HL-60 (cell line): ENCODE data around the gene MED13L.

ENCODE experiments used
- DNase-seq, 2 experiments: peaks; one replicate each; pipeline ENCODE4 v3.0.0-alpha.2; 2010 to 2020; ENCODE audit warnings: low read depth in 1 of 2, low spot score in 1 of 2
- H3K27ac ChIP-seq: fragments of 250-450 bp; sonication (Bioruptor Pico); replicated peaks from 2 replicates; pipeline ENCODE4 v1.5.1; 2020; ENCODE audit warnings: mild to moderate bottlenecking, moderate library complexity
- H3K27me3 ChIP-seq: fragments of 250-450 bp; sonication (Bioruptor Pico); 2 replicates; pipeline ENCODE4 v1.5.1; 2021; ENCODE audit warnings: mild to moderate bottlenecking, moderate library complexity; ENCODE audit not compliant: insufficient read depth, poor library complexity, severe bottlenecking
- H3K4me3 ChIP-seq: replicated peaks from 2 replicates; pipeline ENCODE4 v1.5.1; 2011; ENCODE audit warnings: mild to moderate bottlenecking, control low read depth, low read length; ENCODE audit not compliant: insufficient read depth
- GABPA ChIP-seq: IDR thresholded peaks from 2 replicates; pipeline ENCODE4 v1.6.1; 2012; ENCODE audit warnings: low read depth
- POLR2AphosphoS5 ChIP-seq: IDR thresholded peaks from 2 replicates; pipeline ENCODE4 v1.6.1; 2012; ENCODE audit warnings: low read depth
- SPI1 ChIP-seq: IDR thresholded peaks from 2 replicates; pipeline ENCODE4 v1.6.1; 2012; ENCODE audit warnings: low read depth, mild to moderate bottlenecking, borderline replicate concordance
- TF ChIP-seq, protein P1 (sequence below): IDR thresholded peaks from 2 replicates; pipeline ENCODE4 v1.6.1; 2012; ENCODE audit warnings: low read depth; ENCODE audit not compliant: insufficient replicate concordance
- TF ChIP-seq, protein P2 (sequence below): IDR thresholded peaks from one replicate; pipeline ENCODE4 v1.5.1; 2011; ENCODE audit warnings: low read length, control low read depth, inconsistent platforms; ENCODE audit not compliant: insufficient read depth

The MED13L gene

DNA sequence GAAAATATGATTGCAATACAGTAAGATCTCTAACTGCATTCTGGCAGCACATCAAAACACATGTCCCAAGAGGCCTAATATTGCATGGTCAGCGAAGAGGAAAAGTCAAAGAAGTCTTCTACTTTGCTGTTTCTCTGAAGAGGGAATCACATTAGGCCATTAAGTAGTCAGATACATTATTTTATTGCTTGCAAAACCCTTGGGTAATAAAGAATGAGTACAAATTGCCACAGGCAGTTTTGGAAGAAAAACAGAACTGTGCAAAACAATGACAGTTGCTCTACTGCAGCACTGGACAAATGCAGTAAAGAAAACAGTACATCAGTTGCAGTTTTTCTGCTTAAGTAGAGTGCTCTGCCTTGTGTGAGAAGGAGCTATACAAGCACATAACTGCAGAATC lies 211.9 kb downstream of the MED13L start:
- no peak for DNase-seq
- TF ChIP-seq GABPA (no peak), POLR2AphosphoS5 (no peak), SPI1 (no peak)
- TF ChIP-seq, protein P1, sequence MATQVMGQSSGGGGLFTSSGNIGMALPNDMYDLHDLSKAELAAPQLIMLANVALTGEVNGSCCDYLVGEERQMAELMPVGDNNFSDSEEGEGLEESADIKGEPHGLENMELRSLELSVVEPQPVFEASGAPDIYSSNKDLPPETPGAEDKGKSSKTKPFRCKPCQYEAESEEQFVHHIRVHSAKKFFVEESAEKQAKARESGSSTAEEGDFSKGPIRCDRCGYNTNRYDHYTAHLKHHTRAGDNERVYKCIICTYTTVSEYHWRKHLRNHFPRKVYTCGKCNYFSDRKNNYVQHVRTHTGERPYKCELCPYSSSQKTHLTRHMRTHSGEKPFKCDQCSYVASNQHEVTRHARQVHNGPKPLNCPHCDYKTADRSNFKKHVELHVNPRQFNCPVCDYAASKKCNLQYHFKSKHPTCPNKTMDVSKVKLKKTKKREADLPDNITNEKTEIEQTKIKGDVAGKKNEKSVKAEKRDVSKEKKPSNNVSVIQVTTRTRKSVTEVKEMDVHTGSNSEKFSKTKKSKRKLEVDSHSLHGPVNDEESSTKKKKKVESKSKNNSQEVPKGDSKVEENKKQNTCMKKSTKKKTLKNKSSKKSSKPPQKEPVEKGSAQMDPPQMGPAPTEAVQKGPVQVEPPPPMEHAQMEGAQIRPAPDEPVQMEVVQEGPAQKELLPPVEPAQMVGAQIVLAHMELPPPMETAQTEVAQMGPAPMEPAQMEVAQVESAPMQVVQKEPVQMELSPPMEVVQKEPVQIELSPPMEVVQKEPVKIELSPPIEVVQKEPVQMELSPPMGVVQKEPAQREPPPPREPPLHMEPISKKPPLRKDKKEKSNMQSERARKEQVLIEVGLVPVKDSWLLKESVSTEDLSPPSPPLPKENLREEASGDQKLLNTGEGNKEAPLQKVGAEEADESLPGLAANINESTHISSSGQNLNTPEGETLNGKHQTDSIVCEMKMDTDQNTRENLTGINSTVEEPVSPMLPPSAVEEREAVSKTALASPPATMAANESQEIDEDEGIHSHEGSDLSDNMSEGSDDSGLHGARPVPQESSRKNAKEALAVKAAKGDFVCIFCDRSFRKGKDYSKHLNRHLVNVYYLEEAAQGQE = no peak
- TF ChIP-seq, protein P2, sequence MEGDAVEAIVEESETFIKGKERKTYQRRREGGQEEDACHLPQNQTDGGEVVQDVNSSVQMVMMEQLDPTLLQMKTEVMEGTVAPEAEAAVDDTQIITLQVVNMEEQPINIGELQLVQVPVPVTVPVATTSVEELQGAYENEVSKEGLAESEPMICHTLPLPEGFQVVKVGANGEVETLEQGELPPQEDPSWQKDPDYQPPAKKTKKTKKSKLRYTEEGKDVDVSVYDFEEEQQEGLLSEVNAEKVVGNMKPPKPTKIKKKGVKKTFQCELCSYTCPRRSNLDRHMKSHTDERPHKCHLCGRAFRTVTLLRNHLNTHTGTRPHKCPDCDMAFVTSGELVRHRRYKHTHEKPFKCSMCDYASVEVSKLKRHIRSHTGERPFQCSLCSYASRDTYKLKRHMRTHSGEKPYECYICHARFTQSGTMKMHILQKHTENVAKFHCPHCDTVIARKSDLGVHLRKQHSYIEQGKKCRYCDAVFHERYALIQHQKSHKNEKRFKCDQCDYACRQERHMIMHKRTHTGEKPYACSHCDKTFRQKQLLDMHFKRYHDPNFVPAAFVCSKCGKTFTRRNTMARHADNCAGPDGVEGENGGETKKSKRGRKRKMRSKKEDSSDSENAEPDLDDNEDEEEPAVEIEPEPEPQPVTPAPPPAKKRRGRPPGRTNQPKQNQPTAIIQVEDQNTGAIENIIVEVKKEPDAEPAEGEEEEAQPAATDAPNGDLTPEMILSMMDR = no peak
- Histone ChIP-seq H3K27me3 (no peaks in the 10 kb centered on the region), H3K27ac (no peak overlapping the region), H3K4me3 (no peak overlapping the region)

DNA sequence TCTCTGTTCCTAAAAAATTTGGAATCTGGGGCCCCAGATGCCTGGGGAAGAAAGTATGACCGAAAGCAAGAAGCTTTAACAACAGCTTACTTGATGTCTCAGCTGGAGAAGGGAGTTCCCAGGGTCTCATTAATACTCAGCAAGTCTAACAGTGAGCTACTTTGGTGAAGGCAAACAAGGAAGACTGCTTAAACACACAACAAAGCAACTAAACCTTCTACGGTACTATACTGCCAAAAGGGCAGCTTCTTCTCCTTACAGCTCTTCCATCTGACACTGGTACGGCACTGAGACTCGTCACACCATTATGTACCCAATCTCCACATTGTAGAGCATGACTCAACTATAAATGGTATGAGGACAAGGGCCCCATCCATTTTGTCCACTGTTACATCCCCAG lies 213.0 kb downstream of the MED13L start:
- no peak for DNase-seq
- Histone ChIP-seq H3K27me3 (no peaks in the 10 kb centered on the region), H3K4me3 (no peak overlapping the region), H3K27ac (no peak overlapping the region)
- TF ChIP-seq, protein P1 = no peak
- TF ChIP-seq, protein P2 = no peak
- no peak for TF ChIP-seq POLR2AphosphoS5
- TF ChIP-seq GABPA = no peak
- TF ChIP-seq SPI1 = no peak

DNA sequence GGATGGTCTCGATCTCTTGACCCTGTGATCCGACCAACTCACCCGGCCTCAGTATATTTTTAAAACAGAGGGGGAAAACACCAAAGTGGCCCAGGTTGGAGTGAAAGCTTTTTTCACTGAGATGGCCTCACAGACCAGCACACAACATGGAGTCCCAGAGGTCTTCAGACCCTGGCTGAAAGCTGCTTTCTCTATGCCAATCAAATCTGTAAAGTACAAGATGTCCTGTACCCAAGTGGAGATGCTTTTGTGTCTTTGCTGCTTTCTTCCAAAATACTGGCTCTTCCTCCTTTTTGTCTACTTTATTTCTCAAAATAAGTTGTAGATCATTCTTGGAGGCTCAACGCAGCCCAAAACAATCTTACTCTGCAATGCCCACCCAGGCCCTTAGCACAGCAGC lies 214.8 kb downstream of the MED13L start:
- Histone ChIP-seq H3K27me3 (no peaks in the 10 kb centered on the region), H3K4me3 (no peak overlapping the region), H3K27ac (no peak overlapping the region)
- no peak for DNase-seq
- no peak for TF ChIP-seq GABPA

DNA sequence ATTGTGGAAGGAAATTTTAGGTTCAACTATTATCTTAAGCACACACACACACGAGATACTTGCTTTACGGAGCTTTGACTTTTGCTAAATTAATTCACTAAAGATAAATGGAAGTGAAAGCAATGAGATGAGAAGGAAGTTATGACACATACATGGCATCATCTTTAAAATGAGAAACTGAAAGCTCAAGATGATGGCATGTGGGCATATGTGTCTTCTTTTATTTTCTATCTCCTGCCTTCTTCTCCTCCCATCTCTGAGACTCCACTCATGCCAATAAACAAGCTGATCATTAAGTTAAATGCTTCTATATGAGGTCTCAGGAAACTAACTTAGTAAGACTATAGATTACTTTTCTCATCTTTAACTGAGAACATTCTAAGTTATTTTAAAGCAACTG lies 216.7 kb downstream of the MED13L start:
- no peak overlapping the region for H3K4me3 ChIP-seq
- DNase-seq = peak in 1 of 2 experiments; percentile 4
- H3K27ac ChIP-seq = no peak overlapping the region
- no peaks in the 10 kb centered on the region for H3K27me3 ChIP-seq
- TF ChIP-seq, protein P1 = no peak
- no peak for TF ChIP-seq POLR2AphosphoS5
- TF ChIP-seq SPI1 = no peak
- TF ChIP-seq GABPA = no peak
- TF ChIP-seq, protein P2 = no peak
